NCI-H1694 treated with DMSO at 0.1 percent for 48 hours (cell line): Measurements from ENCODE around the gene TIFAB.

Experiments used
- DNase-seq: peaks from one replicate; lab custom pipeline; 2025; lab: John Stamatoyannopoulos, UW

TIFAB gene

DNA sequence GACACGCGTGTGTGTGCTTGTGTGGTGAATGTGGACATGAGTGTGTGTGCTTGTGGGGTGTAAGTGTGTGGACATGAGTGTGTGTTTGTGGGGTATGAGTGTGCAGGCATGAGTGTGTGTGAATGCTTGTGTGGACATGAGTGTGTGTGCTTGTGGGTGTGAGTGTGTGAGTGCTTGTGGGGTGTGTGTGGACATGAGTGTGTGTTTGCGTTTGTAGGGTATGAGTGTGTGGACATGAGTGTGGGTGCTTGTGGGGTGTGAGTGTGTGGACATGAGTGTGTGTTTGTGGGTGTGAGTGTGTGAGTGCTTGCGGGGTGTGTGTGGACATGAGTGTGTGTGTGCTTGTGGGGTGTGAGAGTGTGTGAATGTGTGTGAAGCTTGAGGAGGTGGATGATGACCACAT, 29.8 kb upstream of the TIFAB start:
- DNase-seq = no peak

DNA sequence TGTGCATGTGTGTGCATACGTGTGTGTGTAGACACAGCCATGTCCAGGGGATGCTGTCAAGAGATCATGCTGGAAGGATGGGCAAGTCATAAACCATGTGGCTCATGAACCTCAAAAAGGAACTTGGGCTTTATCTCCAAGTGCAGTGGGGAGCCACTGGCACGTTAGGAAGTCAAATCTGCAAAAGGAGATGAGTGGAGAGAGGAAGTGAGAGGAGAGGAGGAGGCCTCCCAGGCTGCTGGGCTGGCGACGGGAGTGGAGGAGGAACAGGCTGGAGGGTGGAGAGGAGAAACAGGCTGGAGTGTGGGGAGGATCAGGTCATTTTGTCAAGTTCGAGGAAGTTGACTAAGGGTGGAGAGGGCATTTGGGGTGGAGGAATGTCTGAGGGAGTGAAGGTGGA, 29.2 kb upstream of the TIFAB start:
- no peak for DNase-seq

DNA sequence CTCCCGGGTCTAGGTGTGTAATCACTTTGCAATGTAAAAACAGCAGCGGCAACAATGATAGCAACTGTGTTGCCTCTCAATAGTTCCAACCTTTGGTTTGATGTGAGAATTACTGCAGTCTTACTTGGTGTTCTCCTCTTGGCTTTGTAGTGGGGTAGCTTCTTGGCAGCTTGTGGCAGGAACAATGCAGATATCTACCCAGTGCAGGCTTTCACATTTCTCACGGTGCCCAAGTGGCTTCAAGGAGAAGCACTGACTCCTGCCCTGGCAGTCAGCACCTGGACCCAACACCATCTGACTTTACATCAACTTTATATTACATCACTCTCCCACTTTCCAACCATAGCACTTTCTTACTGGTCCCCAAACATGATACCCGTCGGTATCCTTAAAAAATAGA, 28.4 kb upstream of the TIFAB start:
- no peak for DNase-seq

DNA sequence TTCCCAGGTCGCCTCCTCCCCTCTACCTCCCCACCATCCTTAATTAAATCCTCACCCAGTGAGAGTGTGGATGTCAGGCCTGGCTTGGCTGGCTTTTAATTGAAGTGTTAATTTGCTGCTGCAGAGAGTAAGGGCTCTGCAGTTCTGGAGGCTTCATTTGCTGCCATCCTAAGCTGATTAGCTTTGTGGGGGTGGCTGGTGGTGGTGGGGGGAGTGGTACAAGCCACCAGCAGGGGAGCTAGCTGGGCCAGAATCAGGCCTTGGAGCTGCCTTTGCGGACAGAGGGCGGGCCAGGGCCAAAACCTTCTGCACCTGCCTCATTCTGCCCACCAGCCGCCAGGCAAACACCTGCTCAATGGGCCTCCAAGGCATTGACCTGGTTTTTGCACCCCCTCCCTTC, 26.8 kb upstream of the TIFAB start:
- DNase-seq = no peak

DNA sequence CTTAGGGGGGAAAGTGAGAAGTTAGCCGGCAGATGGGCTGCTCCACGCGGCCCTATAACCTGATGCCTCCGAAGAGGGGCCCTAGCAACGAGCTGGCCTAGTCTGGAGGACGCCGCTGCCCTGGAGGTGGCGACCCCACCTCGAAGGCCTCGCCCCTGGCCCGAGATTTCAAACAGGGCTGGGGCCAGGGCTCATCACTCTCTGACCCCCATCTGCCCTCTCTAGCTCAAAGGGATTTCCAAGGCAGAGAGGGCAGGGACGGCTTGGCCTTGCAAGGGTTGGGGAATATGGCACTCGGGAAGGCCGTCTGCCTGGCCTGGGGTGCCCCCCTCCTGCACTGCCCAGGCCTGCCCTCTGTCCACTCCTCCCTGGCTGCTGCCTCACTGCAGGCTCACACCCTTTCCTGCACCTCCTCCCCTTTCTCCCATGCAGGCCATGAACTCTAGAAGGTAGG, 25.5 kb upstream of the TIFAB start:
- no peak for DNase-seq

DNA sequence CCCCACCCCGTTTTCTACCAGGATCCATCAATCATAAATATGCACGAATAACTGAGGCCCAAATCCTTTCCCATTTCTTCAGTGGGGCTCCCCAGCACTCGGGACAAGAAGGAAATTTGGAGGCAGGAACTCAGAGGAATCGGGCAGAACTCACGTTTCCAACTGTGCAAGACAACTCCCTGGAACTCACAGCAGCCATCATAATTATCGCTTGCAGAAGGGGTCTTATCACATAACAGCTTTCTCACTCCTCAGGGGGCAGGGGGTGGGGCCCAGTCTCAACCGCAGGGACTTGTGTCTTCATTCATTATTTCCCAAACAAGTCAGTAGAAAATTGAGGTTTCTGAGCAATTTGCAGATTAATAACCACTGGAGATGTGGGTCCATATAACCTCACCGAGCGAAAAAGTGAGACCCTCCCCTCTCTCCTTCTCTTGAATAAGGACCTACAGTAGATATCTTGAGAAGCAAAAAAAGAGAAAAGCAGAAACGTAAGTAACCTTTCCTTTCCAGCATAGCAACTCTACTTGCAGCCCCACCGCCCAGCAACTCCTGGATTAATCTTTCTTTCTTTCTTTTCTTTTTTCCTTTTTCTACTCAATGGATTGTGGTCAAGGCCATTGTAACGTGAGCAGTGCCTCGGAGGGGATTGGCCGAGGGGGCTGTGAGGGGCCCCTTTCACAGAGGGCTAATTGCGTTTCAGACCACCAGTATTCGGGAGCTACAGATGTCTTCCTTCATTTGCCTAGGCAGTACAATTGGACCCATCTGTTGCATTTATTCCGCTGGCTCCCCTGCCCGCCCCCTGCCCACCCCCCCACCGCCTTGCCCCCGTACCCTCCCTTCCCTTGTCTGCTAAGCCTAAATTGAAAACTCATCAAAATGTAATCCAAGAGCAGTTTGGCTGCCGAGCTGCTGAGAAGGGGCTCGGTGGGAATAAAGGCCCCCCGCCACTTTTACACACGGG, 24.7 kb upstream of the TIFAB start:
- peak; percentile 30 for DNase-seq

DNA sequence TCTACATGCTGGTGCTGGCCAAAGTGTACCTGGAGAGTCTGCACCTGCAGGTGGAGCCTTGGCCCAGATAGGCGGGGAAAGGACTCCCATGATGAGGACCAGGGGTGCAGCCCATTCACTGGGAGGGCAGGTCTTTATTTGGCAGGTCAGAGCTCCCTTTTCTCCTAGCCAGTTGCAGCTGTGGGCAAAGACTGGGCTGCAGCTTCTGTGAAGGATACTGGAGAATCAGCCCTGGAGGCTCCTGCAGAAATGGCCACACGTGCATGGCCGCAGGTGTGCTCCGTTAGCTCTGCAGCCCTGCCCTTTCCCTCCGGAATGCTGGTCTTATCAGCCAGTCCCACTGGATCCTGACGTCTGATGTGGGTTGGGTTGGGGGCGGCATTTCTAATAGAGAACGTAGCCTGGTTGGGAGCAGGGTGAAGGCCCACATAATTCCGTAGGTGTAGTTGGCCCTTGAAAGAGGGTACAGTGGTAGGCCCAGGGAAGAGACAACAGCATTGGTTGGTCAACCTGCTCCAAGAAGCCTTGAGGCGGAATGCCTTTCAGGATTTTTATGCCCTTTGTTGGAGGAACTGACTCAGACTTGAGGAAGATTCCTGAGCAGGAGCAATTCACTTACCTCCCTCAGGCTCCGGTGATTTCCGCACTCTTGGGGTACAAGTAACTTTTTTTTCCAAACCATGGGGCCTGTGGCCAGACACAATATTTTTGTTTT, 22.0 kb upstream of the TIFAB start:
- no peak for DNase-seq

DNA sequence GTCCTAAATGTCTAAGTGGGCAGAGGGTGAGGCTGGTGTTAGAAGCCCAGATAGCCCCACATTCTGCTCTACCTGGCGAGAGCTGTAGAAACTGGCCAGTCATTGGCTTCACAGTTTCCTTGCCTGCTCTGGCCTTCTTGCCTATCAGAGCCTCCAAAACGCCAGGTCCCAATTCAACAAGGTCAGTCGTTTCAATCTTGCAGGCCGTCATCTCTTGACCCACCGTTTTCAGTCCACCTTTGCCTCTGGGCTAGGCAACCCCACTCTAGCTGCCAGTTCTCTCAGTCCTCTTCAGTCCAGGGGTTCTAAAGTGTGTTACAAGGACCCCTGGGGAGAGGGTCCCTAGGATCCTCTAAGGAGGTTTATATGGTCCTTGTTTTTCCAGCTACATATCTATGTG, 20.0 kb upstream of the TIFAB start:
- DNase-seq = no peak

DNA sequence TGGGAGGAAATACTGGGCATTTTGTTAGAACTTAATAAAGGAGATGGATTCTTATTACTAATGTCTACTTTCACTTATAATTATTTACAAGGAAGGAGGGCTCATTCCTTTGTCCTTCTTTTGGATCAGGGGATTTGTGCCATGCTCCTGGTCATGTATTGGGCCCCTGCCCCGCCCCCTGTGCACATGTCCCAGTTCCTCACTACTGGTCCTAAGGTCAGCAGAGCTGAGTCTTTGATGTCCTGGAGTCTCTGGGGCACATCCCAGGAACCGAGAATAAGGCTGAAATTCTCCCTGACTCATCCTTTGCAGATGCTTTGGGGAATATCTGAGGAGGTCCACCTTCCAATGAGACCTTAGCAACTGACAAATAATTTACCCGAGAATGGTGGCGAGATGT, 19.6 kb upstream of the TIFAB start:
- DNase-seq = no peak

DNA sequence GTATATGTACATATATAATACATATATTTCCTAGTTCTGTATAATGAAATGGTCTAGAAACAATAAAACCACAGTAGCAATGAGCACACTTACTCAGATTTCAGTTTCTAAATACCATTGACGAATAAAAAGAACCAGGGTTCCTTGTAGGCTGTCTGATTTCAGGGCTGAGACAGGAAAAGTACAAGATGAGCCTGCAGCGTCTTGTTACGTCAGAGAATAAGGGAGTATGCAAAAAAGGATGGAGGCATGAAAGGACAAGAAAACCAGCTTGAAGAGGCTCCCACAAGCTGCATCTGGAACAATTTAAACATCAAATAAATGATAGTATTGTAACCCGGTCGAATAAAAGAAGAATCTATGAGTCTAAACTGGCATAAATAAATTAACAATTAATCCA, 17.8 kb upstream of the TIFAB start:
- no peak for DNase-seq

DNA sequence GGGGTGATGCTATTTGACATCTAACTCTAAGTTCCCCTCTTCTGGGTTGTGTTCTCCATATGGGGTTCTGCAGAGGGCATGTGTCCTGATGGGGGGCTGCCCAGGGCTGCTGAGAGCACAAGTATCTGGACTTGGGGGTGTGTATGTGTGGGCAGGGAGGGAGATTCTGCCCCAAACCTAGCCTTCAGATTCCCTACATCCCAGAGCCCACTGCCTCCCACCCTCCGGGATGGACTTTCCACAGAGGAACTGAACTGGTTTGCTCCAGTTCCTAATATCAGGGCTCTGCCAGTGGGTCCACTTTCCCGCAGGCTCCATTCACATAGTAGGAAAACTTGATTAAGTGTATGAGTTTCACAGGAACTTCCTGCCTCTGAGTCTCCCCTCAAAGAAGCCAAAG, 16.4 kb upstream of the TIFAB start:
- DNase-seq = no peak

DNA sequence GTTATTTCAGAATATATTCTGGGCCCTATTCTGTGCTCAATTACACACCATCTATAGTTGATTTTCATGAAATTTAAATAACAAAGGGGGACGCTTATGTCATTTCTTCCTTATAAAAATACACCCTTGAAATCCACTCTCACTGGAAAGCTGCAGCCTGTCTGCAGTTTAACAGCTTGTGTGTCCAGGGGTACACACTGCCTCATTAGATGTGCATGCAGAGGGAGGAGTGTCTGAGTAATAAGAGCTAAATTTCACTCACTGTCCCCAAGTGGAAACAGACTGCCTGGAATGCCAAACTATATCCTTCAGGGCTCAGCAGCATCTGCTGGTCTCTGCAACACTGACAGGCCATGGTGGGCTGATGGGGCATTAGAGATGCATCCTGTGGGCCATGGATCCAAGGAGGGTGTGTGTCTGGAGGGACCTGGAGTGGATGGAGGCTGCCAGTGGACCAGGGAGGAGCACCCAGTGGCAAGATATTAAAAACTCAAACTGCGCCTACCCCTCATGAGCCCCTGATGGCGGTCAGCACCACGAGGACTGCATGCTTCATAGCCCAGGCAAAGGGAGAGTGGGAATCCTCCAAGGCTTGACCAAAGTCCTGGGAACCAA, 15.8 kb upstream of the TIFAB start:
- no peak for DNase-seq

DNA sequence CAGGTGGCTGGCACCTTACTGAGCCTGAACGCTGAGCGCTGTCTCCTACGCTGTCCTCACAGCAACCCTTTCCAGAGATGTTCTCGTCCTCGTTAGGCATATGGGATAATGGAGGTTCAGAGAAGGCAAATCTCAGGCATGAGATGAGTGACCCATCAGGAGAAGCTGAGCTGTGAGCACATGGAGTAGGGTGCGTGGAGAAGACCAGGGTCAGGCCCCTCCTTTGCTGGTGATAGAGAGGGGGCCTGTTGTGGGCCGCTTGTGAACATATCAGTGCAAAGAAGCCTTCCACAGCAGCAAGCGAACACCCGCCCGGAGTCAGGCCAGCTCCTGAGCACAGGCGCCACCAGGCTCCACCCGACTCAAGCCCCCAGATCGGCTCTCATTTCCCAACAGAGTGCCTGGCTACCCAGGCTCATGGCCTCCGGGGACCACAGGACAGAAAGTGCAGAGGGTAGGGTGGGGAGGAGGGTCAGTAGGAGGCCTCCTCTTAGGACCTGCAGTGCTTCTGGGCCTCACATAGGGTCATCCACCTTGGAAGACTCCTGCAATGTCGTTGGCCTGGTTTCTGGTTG, 15.0 kb upstream of the TIFAB start:
- DNase-seq = no peak

DNA sequence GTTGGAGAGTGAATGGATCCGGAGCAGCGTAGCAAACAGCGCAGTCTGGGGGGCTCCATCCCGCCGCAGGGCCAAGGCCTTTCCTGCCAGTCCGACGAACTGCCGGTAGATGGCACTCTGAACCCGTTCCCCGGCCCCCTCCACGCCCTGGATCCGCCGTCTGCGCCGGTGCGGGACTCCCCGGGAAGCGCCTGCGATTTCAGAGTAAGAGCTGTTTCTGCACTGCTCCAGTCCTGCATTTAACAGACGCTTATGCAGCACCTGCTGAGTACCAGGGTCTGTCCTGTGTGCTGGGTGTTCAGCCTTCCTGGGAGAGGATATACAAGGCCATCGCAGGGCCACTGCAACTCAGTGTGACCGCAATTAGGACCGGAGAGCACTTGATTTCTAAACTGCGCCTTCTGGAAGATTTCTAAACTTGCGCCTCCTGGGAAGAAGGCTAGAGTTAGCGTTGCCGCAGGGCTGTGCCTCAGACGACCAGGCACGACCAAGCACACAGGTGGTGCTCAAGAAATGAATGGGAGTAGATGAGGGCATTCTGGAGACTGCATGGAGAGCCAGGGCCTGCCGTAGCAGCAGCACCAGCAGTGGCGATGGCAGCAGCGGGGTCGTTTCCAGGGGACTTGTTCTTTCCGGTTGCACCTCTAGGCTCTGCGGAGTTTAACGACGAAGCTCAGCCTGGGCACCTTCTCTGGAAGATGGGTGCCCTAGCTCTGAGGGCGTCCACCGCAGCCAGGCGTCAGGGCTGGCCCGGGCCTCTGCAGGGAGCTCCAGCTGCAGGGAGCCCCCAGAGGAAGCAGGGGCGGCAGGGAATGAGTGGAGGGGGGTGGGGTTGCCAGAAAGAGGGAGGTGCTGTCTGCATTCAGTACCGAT, 14.3 kb upstream of the TIFAB start:
- peak; percentile 45 for DNase-seq

DNA sequence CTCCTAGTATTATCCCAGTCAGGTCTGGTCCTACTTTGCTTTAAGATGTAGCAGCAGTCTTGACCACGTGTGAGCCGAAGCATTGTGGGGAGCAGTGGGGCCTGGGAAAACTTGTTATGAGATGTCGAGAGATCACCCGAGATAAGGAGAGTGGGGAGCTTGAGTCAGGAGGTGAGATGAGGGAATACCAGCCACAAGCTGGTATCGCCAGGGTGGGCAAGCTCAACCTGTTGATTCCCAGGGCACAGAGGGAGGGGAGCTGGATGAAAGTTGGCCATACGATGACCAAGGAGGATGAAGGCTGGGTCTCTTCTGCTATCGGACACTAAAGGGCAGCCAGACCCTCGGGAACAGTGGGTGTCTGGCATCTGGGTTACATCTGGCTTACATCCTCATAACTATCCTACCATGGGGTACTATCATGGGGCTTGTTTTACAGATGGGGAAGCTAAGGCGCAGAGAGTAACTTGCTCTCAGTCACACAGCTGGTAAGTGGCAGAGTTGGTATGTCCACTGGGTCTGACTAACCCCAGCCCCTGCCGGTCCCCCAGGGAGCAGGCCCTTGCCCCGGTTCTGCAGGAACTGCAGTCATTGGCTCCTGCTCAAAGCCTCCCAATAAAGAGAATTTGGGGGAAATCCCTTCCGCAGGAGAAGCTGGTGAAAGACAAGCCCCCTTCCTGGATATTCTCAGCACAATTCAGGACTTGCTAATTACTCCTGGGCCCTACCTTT, 13.4 kb upstream of the TIFAB start:
- no peak for DNase-seq

DNA sequence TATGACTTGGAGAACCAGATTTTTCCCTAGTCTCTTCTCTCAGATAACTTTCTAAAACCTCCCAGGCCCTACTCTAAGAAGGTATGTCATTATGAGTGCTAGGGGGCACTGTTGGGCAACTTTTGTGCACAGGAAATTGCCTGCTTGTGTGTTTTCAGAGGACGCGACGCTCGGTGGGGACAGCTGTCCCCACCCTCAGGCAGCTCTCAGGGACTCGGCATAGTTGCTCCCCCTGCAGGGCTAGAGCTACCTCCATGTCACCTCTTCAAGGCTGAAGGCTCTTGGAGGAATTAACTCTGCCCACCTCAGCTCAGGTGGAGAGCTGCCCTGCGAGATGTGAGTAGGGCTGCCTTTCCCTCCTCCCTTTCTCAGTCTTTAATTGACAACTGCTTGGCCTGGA, 10.2 kb upstream of the TIFAB start:
- peak; percentile 65 for DNase-seq

DNA sequence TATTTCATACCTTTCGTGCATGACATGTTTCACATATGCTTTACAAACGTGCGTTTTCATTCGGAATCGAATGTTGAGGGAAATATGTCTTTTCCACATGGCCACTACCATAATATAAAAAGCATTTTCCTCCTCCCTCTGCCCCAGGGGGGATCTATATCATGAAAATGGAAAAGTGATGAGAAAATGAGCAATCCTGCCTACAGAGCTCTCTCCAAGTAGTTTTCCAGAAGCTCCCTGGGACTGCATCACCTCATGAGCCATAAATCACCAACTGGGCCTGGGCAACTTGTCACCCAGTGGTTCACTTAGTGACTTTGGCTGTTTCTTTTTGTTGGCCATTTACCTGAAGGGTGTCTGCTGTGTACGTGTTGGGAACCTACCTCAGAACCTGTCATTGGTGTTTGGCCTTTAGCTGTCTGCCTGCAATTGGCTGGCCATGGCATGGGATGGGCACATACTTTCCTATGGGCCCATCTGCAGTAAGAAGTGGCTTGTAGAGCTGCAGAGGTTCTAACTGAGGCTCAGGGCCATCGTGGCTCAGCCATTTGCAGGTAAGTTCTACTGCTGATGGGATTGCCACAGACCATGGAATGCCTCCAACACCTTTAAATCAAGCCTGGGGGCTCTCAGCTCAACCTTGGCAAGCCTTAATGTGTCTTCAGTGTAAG, 9.5 kb upstream of the TIFAB start:
- DNase-seq = no peak

DNA sequence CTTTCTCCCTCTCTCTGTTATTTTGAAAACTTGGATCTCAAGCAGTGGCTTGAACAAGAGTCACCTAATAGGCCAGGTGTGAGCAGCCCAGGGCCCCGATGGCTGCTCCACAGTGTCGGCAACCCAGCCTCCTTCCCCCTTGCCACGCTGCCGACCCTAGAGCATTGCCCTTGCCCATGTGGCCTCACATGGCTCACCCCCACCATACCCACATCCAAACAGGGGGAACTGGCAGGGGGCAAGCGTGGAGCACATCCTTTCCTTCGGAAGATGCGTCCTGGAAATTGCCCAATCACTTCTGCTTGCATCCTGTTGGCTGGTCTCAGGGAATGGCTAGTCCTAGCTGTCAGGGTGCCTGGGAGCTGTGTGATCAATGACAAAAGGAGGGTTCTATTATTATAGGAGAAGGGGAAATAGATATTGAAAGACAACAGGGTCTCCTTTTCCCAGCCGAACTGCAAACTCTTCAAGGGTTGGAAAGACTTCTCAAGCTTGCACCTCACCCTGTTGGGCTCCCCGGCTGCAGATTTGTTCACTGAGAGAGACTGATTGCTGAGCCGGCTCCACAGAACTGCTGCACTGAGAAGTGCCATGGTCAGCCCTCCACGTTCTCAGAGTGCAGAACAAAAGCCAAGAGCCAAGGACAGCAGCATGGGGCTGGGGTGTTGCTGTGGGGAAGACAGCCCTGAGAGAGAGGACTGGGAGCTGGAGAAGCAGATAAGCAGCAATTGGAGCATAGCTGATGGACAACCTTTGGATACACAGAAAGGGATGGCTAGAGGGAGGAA, 8.3 kb upstream of the TIFAB start:
- DNase-seq = no peak

DNA sequence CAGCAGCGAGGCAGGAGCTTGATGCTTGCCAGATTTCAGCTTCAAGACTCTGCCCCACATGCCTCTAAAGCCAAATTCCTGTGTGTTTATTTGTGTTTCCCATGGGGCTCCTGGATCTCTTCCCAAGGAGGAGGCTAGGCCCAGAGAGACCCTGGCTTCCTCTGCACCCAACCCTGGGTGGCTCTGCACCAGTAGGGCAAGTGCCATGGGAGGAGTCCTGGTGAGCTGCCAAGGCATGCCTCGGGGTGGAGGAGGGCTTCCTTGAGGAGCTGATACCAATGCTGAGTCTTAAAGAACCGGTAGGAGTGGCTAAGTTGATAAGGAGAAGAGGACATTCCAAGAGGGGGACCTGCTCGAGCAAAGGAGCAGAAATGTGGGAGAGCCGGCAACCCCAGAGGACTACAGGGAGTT, 6.8 kb upstream of the TIFAB start:
- no peak for DNase-seq
